Hematopoietic multipotent progenitor cell treated with erythropoietin and hydrocortisone succinate and interleukin-3 and kit ligand, for 17 days (in vitro differentiated cells): ENCODE measurements around the gene ZNF132.
"Not testable (repeated sequence)": the region's sequence is repeated elsewhere in the genome, so short reads cannot be mapped to it uniquely, and the experiment has no call there.

Experiments
- DNase-seq: peaks from one replicate; pipeline ENCODE4 v3.0.0-alpha.2; 2015; ENCODE audit warnings: low spot score

Gene ZNF132

DNA sequence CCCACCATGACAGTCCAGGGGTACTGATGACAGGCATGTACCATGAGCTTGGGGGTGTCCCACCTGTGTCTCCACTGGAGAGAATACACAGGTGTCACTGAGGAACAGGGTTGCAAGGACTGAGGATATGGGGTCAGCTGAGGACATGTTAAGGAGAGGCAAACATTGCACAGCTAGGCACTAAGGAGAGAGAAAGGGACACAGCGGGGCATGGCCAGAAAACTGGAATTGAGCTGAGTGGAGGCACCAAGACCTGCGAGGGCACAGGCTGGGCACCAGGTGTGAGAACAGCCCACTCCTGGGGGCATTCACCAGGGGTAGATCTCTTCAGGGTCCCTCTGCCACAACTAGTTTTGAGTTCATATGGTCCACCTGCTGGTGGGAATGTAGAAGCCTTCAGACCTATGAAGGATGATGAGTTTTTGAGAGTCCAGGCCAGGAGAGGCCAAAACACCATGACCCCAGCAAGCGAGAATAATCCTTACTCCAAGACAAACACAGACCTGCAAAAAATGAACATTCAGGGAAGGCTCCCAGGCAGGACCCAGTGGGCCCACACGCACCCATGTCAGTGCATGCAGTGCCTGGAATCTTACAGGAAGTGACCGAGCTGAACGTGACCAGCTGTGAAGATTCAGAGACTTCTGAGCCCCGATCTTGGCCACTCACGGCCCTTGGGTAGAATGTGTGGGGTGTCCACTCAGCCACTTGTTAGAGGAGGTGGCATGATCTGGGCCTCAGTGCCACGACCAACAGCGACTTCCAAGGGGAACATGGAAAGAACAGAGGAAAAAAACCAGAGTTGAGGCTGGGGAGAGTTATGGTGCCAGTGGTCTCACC is 32.9 kb downstream of the ZNF132 start:
- no peak for DNase-seq

- DNase-seq: not testable (repeated sequence)
Measured at GRCh38 chr19:58403920-58404478, 36.0 kb downstream of the ZNF132 start.

GRCh38 chr19:58401840-58402421 is 38.0 kb downstream of the ZNF132 start:
- DNase-seq: no peak

DNA sequence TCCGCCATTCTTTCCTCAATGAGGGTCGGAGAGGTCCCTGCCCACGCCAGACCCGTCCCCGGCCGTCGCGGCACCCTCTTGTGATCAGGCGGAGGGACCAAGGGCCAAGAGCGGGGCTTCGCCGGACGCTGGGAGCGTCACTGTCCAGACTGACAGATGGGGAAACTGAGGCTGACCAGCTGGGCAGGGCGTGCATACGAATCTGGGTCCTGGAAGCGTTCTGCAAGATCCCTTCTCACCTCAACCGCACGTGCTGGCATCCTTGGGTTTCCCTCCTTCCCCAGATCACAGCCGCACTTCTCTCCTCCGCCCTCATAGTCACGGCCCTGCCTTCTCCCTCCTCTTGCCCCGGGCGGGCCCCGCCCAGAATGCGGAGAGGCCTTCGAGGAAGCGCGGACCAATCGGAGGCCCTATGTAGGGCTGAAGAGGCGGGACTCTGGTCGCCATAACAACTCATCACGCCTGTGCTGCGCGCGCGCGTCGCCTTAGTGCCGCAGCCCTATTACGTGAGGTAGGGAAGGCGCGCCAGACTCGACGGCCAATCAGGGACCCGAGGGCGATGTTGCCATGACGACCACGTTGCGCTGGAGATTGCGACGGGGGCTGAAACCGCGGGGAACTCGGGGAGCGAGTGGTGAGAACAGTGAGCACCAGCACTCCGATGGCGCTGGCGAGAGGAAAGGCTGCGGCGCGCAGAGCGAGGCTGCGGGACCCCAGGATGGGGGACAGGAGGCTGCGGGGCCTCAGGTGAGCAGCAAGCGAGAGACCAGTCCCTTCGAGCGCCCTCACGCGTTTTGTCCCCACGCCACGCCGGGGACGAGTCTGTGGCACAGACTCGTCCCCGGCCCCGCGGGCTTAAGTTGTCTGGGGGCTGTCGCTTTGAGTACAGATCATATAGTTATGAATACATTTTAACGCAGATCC is 38.8 kb downstream of the ZNF132 start:
- DNase-seq: peak; percentile 98

- no peak for DNase-seq
Measured at GRCh38 chr19:58400316-58400915, 39.5 kb downstream of the ZNF132 start.

GRCh38 chr19:58399903-58400302 is 40.0 kb downstream of the ZNF132 start:
- peak; percentile 3 for DNase-seq

DNA sequence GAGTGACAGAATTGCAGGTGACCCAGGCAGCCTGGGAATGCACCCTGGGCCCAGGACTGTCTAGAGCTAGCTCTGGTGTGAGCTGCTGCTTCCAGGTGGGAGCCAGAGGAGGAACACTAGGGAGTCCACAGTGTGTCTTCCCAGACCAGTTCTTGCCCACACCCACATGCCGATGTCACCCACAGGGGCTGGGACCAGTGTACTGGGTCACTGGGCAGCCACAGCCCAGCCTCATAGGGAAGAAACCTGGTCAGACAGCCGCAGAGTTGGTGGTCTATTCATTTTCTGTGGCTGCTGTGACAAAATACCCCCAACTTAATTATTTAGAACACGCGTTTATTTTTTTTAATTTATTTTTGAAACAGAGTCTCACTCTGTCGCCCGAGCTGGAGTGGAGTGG is 41.4 kb downstream of the ZNF132 start:
- DNase-seq: no peak

GRCh38 chr19:58398087-58398486 is 41.9 kb downstream of the ZNF132 start:
- no peak for DNase-seq

GRCh38 chr19:58397533-58398037 is 42.4 kb downstream of the ZNF132 start:
- DNase-seq: no peak

- DNase-seq: no peak
Measured at GRCh38 chr19:58396691-58397532, 43.0 kb downstream of the ZNF132 start.

DNA sequence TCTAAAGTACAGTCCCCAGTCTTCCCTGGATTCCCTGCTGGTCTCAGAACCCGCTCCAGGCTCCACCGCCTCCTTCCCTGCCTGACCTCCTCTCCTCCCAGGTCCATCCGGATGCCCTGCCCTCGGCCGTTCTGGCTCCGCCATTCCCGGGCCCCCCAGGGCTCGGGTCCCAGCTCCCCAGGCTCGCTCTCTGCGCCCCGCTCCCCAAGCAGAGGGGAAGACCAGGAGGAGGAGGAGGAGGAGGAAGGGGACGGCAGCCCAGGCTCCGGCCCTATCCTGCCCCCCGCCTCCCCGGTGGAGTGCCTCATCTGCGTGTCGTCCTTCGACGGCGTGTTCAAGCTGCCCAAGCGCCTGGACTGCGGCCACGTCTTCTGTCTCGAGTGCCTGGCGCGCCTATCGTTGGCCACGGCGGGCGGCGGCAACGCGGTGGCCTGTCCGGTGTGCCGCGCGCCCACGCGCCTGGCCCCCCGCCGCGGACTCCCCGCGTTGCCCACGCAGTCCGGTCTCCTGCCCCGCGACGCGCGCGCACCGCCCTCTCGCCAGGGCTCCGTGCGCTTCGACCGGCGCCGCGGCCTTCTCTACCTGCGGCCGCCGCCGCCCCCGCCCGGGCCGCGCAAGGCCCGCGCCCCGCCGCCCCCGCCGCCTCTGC is 43.9 kb downstream of the ZNF132 start:
- DNase-seq: no peak

DNA sequence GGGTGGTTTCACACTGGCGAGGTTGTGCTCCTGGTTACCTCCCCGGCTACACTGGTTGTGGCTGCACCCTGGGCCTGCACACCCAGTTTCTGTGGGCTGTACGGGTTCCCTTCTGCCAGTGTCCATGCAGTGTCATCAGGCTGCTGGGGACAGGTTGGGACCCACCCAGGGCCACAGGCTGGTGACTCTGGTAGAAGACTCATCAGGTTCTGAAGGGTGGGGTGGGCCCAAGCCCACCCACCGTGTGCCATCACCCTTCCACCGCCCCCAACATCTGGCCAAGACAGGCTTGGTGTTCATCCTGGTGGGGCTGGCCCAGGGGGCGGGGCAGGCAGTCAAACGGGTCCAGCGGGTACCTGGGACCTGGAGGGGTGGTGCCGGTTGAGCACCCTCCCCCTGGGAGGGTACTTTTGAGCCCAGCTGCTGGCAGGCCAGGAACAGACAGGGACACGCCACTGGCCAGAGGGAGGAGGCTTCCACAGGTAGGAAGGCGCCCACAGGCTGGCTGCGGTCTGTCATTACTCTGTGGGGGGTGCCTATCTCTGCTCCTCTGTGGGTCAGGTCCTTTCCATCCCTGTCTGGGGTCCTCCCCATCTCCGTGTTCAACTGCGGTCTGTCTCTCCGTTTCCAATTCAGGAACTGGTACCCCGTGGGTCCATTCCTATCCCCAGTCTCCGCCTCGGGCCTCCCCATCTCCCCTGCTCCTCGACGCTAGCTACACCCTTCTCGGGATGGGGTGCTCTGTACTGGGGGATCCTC is 44.6 kb downstream of the ZNF132 start, which contains the start of gene RNF225:
Gene RNF225 (plus strand): TSS at position 437 of the 759 bp plus-strand sequence. CDS start 434 bp downstream, outside the sequence.
- DNase-seq: no peak

DNA sequence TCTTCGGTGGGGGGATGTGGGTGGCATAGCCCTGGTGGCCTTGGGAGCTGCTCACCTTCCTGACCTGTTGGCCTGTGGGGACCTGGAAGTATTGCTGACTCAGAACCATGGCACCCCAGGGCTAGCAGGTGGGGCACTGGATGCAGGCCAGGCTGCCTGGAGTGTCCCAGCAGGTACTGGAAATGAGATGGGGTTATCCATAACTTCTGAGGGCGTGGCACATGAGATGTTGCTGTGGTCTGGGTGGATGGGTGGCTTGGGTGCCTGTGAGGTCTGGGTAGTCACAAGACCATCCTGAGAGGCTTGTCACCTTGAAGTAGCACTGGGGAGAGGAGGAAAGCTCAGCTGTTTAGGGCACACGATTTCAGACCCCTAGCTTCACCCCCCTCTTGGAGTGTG is 45.1 kb downstream of the ZNF132 start:
- no peak for DNase-seq

GRCh38 chr19:58393725-58394033 is 46.3 kb downstream of the ZNF132 start:
- no peak for DNase-seq

DNA sequence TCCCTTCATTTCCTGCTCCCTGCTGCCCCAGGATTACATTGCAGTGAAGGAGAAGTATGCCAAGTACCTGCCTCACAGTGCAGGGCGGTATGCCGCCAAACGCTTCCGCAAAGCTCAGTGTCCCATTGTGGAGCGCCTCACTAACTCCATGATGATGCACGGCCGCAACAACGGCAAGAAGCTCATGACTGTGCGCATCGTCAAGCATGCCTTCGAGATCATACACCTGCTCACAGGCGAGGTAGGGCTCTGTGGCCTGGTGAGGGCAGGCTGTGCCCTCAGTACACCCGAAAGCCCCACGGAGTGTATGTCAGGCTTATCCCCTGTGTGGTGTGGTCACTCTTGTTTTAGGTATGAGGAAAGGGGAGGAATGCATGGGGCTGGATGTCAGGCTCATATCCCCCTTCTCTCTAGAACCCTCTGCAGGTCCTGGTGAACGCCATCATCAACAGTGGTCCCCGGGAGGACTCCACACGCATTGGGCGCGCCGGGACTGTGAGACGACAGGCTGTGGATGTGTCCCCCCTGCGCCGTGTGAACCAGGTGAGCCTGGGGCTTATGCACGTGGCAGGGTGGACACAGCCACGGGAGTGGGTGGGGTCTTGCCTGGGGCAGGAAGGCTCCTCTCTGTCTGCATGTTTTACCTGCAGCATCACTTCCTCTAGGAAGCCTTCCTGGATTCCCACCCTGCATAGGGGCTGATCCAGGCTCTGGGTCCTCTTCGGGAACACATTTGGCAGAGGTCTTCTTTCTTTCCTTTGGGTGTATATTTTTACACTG is 46.8 kb downstream of the ZNF132 start:
- DNase-seq: no peak

- no peak for DNase-seq
Measured at GRCh38 chr19:58388175-58388526, 51.8 kb downstream of the ZNF132 start.

GRCh38 chr19:58387338-58388174 is 52.4 kb downstream of the ZNF132 start:
- no peak for DNase-seq
